ENCODE data around the gene PFDN2. TPM values are rescaled to one million over a fixed set of nuclear protein-coding genes. Genes with fewer than 3 reads are reported as not detected.

Gene PFDN2
- total and polyA plus RNA-seq, 9 donors: 18.1 to 94.4 (median 48.1) TPM

GRCh38 chr1:161161652-161162051, 43.8 kb upstream of the PFDN2 start:
- 59 to 72% (median 63%) methylated on average over 5 of the region's 5 CpGs for WGBS, 3 donors
- DNase-seq: peak in 1 of 5 donors; percentile 11
- intact Hi-C loops (cut with DNase I): no loop called here
- H3K4me1 ChIP-seq (ENCODE audit: insufficient read depth): peaks cover 10% of the 10 kb centered on the region
- no peak overlapping the region for H3K4me3 ChIP-seq
- H3K27ac ChIP-seq: no peak overlapping the region
- no peak for TF ChIP-seq CTCF (IDR thresholded peaks at IDR 0.05)
- no peak for TF ChIP-seq POLR2A (IDR thresholded peaks at IDR 0.05)
- no peak for TF ChIP-seq EP300 (IDR thresholded peaks at IDR 0.05)
- H3K9me3 ChIP-seq: no peaks in the 10 kb centered on the region
- H3K36me3 ChIP-seq: no peaks in the 10 kb centered on the region
- no peaks in the 10 kb centered on the region for H3K27me3 ChIP-seq

- Histone ChIP-seq H3K27ac (peak overlapping the region in 1 of 2 donors; percentile 89), H3K27me3 (no peaks in the 10 kb centered on the region), H3K4me3 (no peak overlapping the region), H3K36me3 (no peaks in the 10 kb centered on the region), H3K9me3 (no peaks in the 10 kb centered on the region), H3K4me1 (ENCODE audit: insufficient read depth) (peaks cover 10% of the 10 kb centered on the region)
- no peak for DNase-seq
- intact Hi-C loops (cut with DNase I): no loop called here
- WGBS, 3 donors: 87 to 90% (median 88%) methylated on average over 22 of the region's 22 CpGs
- TF ChIP-seq EP300 (IDR thresholded peaks at IDR 0.05) (no peak), CTCF (IDR thresholded peaks at IDR 0.05) (no peak), POLR2A (IDR thresholded peaks at IDR 0.05) (no peak)
Measured at GRCh38 chr1:161160671-161161145, 42.9 kb upstream of the PFDN2 start.

- 3 to 4% (median 3%) methylated on average over 10 to 11 of the region's 11 CpGs for WGBS, 3 donors
- no peak for DNase-seq
Measured at GRCh38 chr1:161159913-161160243, 42.0 kb upstream of the PFDN2 start.

GRCh38 chr1:161159087-161159912, 41.5 kb upstream of the PFDN2 start, which contains the start of gene USP21:
USP21 (plus strand) TSS chr1:161159500; CDS start chr1:161160641, 1,141 bp downstream.
- 0 to 2% (median 1%) methylated on average over 49 to 60 of the region's 60 CpGs for WGBS, 3 donors
- Histone ChIP-seq H3K27ac (peak within 1 kb of the TSS; percentile 68 to 89), H3K36me3 (no peaks in the 10 kb centered on the region), H3K27me3 (no peaks in the 10 kb centered on the region), H3K4me3 (peak within 1 kb of the TSS; percentile 84), H3K4me1 (ENCODE audit: insufficient read depth) (peaks cover 14% of the 10 kb centered on the region), H3K9me3 (no peaks in the 10 kb centered on the region)
- intact Hi-C loops (cut with DNase I): loop anchor here in 1 of 4 donors (10.0 kb wide), 1 partner anchor 874 kb away; the partner anchor contains the start of gene PEX19
- no peak for TF ChIP-seq EP300 (IDR thresholded peaks at IDR 0.05)
- TF ChIP-seq CTCF (IDR thresholded peaks at IDR 0.05): peak in 1 of 3 donors; percentile 52
- peak; percentile 57 for TF ChIP-seq POLR2A (IDR thresholded peaks at IDR 0.05)
- DNase-seq: peak; percentile 92 to 96 (median 95)

More at GRCh38 chr1:161159913-161160243, 42.0 kb upstream of the PFDN2 start:
- Histone ChIP-seq H3K27ac (peak overlapping the region; percentile 68 to 89), H3K4me3 (peak overlapping the region; percentile 84), H3K9me3 (no peaks in the 10 kb centered on the region), H3K27me3 (no peaks in the 10 kb centered on the region), H3K4me1 (ENCODE audit: insufficient read depth) (peaks cover 11% of the 10 kb centered on the region), H3K36me3 (no peaks in the 10 kb centered on the region)
- TF ChIP-seq EP300 (IDR thresholded peaks at IDR 0.05) (no peak), POLR2A (IDR thresholded peaks at IDR 0.05) (no peak), CTCF (IDR thresholded peaks at IDR 0.05) (no peak)
- intact Hi-C loops (cut with DNase I): loop anchor here in 1 of 4 donors (10.0 kb wide), 1 partner anchor 875 kb away; the partner anchor contains the start of gene PEX19
